Measurements from ENCODE around the gene NPHP4.

- TF ChIP-seq ZFP3 (CRISPR knock-in tag; IDR thresholded peaks at IDR 0.05) (no peak), CSRNP3 (CRISPR knock-in tag; IDR thresholded peaks at IDR 0.05) (no peak), OSR1 (CRISPR knock-in tag; IDR thresholded peaks at IDR 0.05) (no peak)
These were observed 54.1 kb downstream of the NPHP4 start for GRCh38 chr1:5938101-5938646.
